Epithelial cell of proximal tubule (primary cell): ENCODE measurements around the gene EYA2. TPM values are rescaled to one million over a fixed set of nuclear protein-coding genes. Genes with fewer than 3 reads are reported as not detected.

Source experiments
- DNase-seq: peaks from one replicate; pipeline ENCODE4 v3.0.0-alpha.2; 2011; ENCODE audit warnings: low read depth
- H3K4me3 ChIP-seq: 2 replicates; pipeline ENCODE4 v1.5.1; 2011; ENCODE audit warnings: low read depth, mild to moderate bottlenecking, low read length
- CTCF ChIP-seq: conservative IDR thresholded peaks from 2 replicates; pipeline ENCODE4 v1.5.1; 2012; ENCODE audit warnings: low read depth, mild to moderate bottlenecking, low read length
- total RNA-seq: library from RNA; depleted of rRNA; stranded (reverse); fragments of >200 nt; gene quantifications from 2 replicates; pipeline ENCODE4 v1.2.3, GENCODE V29; 2015

Gene EYA2
- total RNA-seq, 1 donor from 2014 or later: not detected

- H3K4me3 ChIP-seq: no peak overlapping the region
- no peak for DNase-seq
- no peak for TF ChIP-seq CTCF
Measured at GRCh38 chr20:47137231-47137870, 242.7 kb downstream of the EYA2 start.

GRCh38 chr20:47139934-47140535 is 245.4 kb downstream of the EYA2 start:
- TF ChIP-seq CTCF: no peak
- peak; percentile 74 for DNase-seq
- H3K4me3 ChIP-seq: no peak overlapping the region

- no peak for DNase-seq
- no peak overlapping the region for H3K4me3 ChIP-seq
- TF ChIP-seq CTCF: no peak
Measured at GRCh38 chr20:47141350-47141921, 246.8 kb downstream of the EYA2 start.

GRCh38 chr20:47141941-47142773 is 247.5 kb downstream of the EYA2 start:
- TF ChIP-seq CTCF: no peak
- no peak for DNase-seq
- no peak overlapping the region for H3K4me3 ChIP-seq

- H3K4me3 ChIP-seq: no peak overlapping the region
- DNase-seq: no peak
- TF ChIP-seq CTCF: no peak
Measured at GRCh38 chr20:47142774-47143170, 248.1 kb downstream of the EYA2 start.

- no peak for DNase-seq
- no peak overlapping the region for H3K4me3 ChIP-seq
- no peak for TF ChIP-seq CTCF
Measured at GRCh38 chr20:47143657-47144056, 249.0 kb downstream of the EYA2 start.
